GM18498 (cell line): ENCODE measurements around the gene SEMA6B.
"Not testable (repeated sequence)": the region's sequence is repeated elsewhere in the genome, so short reads cannot be mapped to it uniquely, and the experiment has no call there.

ENCODE experiments used
- ATAC-seq: cut with Tn5 transposase; IDR thresholded peaks from one replicate; pipeline ENCODE4 v1.9.1; 2021; ENCODE audit warnings: mild to moderate bottlenecking, moderate library complexity; ENCODE audit not compliant: unreplicated experiment

Gene SEMA6B

DNA sequence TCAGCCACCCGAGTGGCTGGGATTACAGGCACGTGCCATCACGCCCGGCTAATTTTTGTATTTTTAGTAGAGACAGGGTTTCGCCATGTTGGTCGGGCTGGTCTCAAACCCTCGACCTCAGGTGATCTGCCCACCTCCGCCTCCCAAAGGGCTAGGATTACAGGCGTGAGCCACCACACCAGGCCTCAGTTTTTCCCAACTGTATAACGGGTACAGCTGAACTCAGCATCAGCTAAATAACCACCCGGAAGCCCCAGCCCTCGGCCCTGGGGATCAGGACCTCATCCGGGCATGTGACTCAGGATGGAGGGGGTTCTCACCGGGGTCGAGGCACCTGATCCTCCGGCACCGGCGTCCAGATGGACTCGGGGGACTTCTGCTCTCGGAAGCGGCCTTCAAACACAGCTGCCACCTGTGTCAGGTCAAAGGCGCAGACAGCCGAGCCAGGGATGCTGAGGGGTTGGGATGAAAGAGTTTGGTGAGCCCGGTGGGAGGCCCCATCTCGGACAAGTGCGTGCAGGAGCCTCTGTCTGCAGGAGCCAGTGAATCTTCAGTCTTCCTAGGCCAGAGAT lies 8.9 kb downstream of the SEMA6B start:
- ATAC-seq: no peak

DNA sequence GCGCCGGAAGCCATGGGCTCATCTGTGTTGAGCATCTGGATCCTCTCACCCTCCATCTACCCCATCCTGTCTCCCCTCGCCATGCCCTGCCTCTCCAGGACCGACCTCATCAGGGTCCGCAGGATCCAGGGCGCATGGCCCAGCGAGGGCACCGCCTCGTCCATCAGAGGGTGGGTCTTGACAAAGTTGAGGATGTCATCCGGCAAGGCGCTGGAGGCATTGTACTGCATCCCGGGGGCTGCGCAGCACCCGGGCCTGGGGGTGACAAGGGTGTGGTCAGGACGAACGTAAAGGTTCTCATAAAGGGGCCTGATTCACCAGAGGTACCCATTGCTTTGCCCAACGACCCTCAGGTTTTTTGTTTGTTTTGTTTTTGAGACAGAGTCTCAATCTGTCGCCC lies 9.5 kb downstream of the SEMA6B start:
- ATAC-seq: no peak

DNA sequence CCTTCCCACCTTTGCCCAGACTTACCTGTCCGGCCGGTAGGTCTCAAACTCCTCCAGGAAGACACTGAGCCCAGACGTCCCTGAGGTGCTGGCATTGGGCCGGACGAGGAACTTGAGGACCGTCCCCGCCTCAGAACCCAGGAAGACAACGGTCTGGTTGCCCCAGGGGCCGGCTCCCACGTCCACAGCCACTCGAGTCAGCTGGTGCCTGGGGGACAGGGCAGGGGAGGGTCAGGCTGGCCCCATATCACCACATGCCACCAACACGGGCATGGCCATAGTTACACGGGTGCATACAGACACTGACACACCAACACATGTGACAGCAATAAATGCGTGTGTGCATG lies 11.3 kb downstream of the SEMA6B start:
- no peak for ATAC-seq

- no peak for ATAC-seq
Observed at GRCh38 chr19:4547303-4548237, 11.9 kb downstream of the SEMA6B start.

DNA sequence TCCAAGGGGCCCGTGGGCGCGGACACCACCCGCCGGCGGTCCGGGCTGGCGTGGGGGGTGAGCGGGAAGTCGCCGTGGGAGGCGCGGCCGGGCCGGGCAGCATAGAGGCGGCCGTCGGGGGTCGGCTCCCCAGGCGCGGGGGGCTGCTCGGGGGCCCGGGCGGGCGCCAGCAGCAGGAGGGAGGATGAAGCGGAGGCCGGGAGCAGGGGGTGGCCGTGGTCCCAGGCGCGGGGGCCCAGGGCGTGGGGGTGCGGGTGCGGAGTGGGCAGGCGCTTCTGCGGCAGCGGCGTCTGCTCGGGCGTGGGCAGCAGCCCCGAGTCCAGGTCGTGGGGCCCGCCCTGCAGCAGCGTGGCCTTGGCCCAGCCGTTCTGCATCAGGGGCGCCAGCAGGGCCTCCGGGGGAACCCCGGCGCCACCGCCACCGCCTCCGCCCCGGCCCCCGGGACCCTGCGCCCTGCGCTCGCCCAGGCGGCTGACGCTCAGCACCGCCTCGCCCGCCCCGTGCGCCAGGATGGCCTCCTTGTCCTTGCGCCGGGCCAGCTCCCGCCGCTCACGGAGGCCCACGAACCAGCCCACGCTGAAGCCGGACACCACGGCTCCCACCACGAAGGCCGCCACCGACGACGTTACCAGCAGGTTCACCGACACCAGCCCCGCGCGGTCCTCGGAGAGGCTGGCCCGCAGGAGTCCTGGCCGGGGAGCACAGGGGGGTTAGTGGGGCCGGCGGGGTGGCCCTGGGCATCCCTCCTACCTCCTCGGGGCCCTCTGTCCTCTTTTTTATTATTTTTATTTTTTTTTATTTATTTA lies 15.4 kb downstream of the SEMA6B start:
- no peak for ATAC-seq

DNA sequence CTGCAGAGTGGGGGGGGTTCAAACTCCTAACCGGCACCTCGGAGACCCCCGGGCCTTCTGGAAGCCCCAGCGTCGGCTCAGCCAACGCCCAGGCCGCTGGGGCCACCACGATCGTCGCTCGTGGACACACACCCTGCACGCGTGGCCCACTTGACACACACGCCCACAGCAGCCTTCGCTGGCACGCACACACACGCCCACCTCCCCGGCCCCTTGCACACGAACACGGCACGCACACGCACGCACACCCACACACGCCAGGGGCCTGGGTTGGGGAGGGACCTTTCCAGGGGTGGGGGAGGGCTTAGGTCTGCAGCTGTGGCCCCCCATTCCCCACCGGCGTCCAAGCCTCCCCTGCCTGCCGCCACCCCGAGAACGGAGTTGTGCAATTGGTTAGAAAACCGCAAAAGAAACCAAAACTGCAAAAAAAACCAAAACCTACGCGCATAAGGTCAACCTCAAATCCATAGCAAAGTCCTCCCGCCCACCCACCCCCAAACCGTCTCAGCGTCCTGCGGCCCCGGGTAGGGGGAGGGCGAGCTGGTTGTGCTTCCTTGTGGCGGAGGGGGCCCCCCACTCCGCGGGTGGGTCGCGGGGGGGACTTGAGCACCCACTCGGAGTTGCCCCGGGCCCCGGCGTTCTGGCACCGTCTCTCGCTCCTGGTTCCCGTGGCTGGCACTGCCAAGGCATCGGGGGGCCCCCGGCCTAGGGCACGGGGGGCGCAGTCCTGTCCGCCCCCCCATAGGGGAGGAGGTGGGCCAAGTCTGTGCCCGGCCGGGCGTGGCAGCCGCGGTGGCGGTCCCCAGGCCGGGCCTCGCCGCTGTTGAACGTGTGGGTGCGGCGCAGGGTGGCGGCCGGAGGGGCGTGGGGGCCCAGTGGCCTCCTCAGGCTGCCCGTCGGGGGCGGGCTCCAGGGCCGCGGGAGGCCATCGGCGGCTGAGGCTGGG lies 16.3 kb downstream of the SEMA6B start:
- ATAC-seq: no peak

DNA sequence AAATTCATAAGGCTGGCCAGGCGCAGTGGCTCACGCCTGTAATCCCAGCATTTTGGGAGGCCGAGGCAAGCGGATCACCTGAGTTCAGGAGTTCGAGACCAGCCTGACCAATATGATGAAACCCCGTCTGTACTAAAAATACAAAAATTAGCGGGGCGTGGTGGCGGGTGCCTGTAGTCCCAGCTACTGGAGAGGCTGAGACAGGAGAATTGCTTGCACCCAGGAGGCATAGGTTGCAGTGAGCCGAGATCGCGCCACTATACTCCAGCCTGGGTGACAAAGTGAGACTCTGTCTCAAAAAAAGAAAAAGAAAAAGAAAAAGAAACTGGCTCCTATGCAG lies 17.7 kb downstream of the SEMA6B start:
- ATAC-seq: not testable (repeated sequence)

GRCh38 chr19:4541114-4541805 lies 18.2 kb downstream of the SEMA6B start:
- no peak for ATAC-seq

DNA sequence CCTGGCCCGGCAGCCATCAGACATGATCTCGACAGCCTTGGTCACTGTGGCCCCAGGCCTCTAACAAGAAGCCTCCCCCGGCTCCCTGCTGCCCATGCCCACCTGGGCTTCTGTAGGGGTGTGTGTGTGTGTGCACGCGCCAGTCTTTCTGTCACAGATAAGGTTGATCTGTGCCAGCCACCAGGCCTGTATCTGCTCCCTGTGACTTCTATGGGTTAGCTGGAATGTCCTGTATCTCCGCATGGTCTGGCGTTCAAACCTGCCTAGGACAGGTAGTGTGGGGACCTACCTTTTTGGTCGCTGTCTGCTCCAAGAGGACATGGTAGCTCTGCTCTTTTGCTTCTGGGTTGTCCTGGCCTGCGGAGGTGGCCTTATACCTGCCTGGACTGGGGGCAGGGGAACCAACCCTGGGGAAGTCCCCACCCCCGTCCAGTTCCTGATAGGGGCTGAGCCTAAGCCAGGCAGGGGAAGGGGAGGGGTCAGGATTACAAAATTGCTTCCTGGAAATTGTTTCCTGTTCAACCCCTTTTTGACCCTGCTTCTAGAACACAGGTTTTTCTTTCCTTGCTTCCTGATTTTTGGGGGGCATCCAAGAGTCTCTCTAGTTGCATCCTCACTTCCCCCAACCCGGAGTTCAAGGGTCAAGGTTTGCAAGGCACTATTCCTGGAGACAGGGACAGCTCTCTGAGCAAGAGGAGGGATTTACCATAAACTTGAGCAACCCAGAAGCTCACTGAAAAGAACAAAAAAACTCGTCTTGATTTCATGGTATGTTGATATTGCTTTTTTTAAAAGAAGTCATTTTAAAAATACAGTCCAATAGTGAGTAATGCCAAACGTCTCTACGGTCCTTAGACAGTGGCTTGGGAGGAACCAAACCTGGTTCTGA lies 19.5 kb downstream of the SEMA6B start, which contains the start of gene LRG1:
LRG1 (minus strand) TSS at position 344 of the 889 bp plus-strand sequence; CDS start at position 321, 23 bp downstream.
- ATAC-seq: no peak

GRCh38 chr19:4539169-4539692 lies 20.3 kb downstream of the SEMA6B start:
- ATAC-seq: no peak

GRCh38 chr19:4538601-4538954 lies 20.9 kb downstream of the SEMA6B start:
- no peak for ATAC-seq

DNA sequence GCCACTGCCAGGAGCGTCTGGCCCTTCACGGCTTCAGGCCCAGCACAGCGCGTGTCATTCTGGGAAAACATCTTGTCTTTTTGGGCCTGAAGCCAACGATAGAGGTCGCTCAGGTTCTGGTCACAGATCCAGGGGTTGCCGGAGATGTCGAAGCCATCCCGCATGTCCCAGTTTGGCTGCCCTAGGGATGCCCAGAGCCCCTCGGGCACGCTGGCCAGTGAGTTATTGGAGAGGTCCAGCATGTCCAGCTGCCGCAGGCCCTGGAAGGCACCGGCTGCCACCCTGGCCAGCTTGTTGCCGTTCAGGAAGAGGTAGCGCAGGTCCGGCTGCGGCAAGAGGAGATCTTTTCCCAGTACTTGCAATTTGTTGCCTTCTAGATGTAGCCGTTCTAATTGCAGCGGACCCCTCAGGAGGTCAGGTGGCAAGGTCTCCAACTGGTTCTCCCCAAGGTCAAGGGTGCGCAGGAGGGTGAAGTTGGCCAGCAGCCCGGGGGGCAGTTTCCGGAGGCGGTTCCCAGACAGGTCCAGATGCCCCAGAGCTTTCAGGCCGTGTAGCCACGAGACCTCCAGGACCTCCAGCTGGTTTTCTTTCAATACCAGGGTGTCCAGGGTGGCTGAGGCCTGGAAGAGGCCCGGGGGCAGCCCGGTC lies 21.4 kb downstream of the SEMA6B start:
- no peak for ATAC-seq

GRCh38 chr19:4536798-4537197 lies 22.7 kb downstream of the SEMA6B start:
- no peak for ATAC-seq

DNA sequence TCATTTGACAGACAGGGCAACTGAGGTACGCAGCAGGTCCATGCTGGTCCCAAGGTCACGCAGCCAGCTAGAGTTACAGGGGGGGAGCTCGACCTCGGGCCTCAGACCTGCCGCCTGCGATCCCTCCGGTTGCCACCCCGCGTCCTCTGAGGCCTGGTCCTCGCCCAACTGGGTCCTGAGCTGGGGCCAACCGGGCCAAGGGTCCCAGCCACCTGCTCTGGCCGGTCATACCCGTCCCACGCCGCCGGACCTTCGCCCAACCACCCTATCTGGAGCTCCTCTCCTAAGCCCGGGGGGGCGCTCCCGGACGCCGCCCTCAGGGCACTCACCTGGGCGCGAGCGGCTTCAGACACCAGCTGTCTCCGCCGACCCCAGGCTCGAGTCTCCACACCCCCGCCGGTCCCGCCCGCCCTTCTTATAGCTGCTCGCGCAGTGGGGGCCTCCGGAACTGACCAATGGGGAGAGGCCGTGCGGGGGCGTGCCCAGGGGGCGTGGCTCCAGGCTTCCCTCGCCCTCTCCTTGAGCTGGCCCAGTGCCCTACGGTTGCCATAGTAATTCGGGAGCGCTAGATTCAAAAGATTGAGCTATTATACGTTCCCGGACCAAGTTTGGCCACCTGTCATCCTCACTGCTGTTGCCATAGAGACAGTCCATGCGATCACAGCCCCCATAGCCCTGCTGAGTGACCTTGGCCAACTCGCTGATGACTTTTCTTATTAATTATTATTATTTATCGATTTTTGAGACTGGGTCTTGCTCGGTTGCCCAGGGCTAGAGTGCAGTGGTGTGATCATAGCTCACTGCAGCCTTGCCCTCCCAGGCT lies 24.4 kb downstream of the SEMA6B start, which contains the start of gene PLIN5:
PLIN5 (minus strand) TSS at position 389 of the 823 bp plus-strand sequence. CDS start 1,150 bp downstream, outside the sequence.
- no peak for ATAC-seq

- no peak for ATAC-seq
Observed at GRCh38 chr19:4533835-4534424, 25.6 kb downstream of the SEMA6B start.

DNA sequence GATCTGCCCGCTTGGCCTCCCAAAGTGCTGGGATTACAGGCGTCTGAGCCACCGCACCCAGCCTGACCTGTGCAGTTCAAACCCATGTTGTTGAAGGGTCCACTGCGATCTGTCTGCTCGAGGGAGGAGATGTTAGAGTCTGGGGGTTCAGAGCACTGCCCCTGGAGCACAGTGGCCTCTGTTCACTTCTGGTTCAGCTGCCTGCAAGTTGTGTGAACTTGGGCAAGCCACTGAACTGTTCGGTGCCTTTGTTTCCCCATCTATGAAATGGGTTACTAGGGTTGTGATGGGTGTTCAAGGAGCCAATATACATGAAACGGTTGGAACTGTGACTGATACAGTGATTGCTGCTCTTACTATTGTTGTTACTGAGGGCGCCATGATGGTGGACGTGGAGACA lies 26.1 kb downstream of the SEMA6B start:
- no peak for ATAC-seq
